ENCODE results near the gene DGCR8.

Gene DGCR8

GRCh38 chr22:20043057-20043996, 36.7 kb upstream of the DGCR8 start:
- TF ChIP-seq CTCF (conservative IDR thresholded peaks at IDR 0.05; ENCODE audit: low read depth, low read length), result no peak
- DNase-seq (ENCODE audit: low read depth), result no peak
- H3K4me3 ChIP-seq (ENCODE audit: low read depth, low read length), result no peak overlapping the region

GRCh38 chr22:20043997-20044342, 36.1 kb upstream of the DGCR8 start:
- TF ChIP-seq CTCF (conservative IDR thresholded peaks at IDR 0.05; ENCODE audit: low read depth, low read length), result no peak
- H3K4me3 ChIP-seq (ENCODE audit: low read depth, low read length), result no peak overlapping the region
- DNase-seq (ENCODE audit: low read depth), result no peak

- no peak overlapping the region for H3K4me3 ChIP-seq (ENCODE audit: low read depth, low read length)
- no peak for TF ChIP-seq CTCF (conservative IDR thresholded peaks at IDR 0.05; ENCODE audit: low read depth, low read length)
- DNase-seq (ENCODE audit: low read depth), result no peak
These were observed 35.4 kb upstream of the DGCR8 start for GRCh38 chr22:20044495-20045151.

- no peak for DNase-seq (ENCODE audit: low read depth)
- H3K4me3 ChIP-seq (ENCODE audit: low read depth, low read length), result no peak overlapping the region
- no peak for TF ChIP-seq CTCF (conservative IDR thresholded peaks at IDR 0.05; ENCODE audit: low read depth, low read length)
These were observed 33.3 kb upstream of the DGCR8 start for GRCh38 chr22:20046730-20047129.

- no peak for TF ChIP-seq CTCF (conservative IDR thresholded peaks at IDR 0.05; ENCODE audit: low read depth, low read length)
- no peak overlapping the region for H3K4me3 ChIP-seq (ENCODE audit: low read depth, low read length)
- no peak for DNase-seq (ENCODE audit: low read depth)
These were observed 28.1 kb upstream of the DGCR8 start for GRCh38 chr22:20051927-20052308.

GRCh38 chr22:20052309-20053259, 27.5 kb upstream of the DGCR8 start:
- no peak for TF ChIP-seq CTCF (conservative IDR thresholded peaks at IDR 0.05; ENCODE audit: low read depth, low read length)
- H3K4me3 ChIP-seq (ENCODE audit: low read depth, low read length), result no peak overlapping the region
- no peak for DNase-seq (ENCODE audit: low read depth)

Data from choroid plexus epithelial cell (primary cell).